NT2/D1 (cell line): ENCODE data around the gene PCDHGB6.
"Not testable (repeated sequence)": the region's sequence is repeated elsewhere in the genome, so short reads cannot be mapped to it uniquely, and the experiment has no call there.

Source experiments
- DNase-seq: peaks from one replicate; pipeline ENCODE4 v3.0.0-alpha.2; 2011; ENCODE audit warnings: low read depth, low spot score
- H3K27me3 ChIP-seq: 2 replicates; pipeline ENCODE4 v1.6.0; 2011; ENCODE audit warnings: mild to moderate bottlenecking; ENCODE audit not compliant: insufficient read length, insufficient read depth
- H3K36me3 ChIP-seq: 2 replicates; pipeline ENCODE4 v1.6.1; 2011; ENCODE audit warnings: mild to moderate bottlenecking, low read length, mixed read lengths; ENCODE audit not compliant: insufficient read depth, insufficient read length
- H3K4me1 ChIP-seq: 2 replicates; pipeline ENCODE4 v1.5.1; 2011; ENCODE audit not compliant: insufficient read depth, insufficient read length
- H3K4me3 ChIP-seq: 2 replicates; pipeline ENCODE4 v1.5.1; 2011; ENCODE audit warnings: low read depth; ENCODE audit not compliant: insufficient read length
- H3K9ac ChIP-seq: 2 replicates; pipeline ENCODE4 v1.6.0; 2011; ENCODE audit warnings: low read depth; ENCODE audit not compliant: insufficient read length
- H3K9me3 ChIP-seq: 2 replicates; pipeline ENCODE4 v1.5.1; 2011; ENCODE audit warnings: mild to moderate bottlenecking, low read length; ENCODE audit not compliant: insufficient read depth
- SUZ12 ChIP-seq: IDR thresholded peaks from 2 replicates; pipeline ENCODE4 v1.6.1; 2011; ENCODE audit not compliant: insufficient read length, insufficient read depth; ENCODE audit errors: extremely low read depth
- YY1 ChIP-seq: IDR thresholded peaks from 2 replicates; pipeline ENCODE4 v1.6.1; 2011; ENCODE audit not compliant: insufficient read length, insufficient read depth
- ZNF274 ChIP-seq: IDR thresholded peaks from 2 replicates; pipeline ENCODE4 v1.6.1; 2011; ENCODE audit warnings: mild to moderate bottlenecking, low read depth, low read length

PCDHGB6 gene

DNA sequence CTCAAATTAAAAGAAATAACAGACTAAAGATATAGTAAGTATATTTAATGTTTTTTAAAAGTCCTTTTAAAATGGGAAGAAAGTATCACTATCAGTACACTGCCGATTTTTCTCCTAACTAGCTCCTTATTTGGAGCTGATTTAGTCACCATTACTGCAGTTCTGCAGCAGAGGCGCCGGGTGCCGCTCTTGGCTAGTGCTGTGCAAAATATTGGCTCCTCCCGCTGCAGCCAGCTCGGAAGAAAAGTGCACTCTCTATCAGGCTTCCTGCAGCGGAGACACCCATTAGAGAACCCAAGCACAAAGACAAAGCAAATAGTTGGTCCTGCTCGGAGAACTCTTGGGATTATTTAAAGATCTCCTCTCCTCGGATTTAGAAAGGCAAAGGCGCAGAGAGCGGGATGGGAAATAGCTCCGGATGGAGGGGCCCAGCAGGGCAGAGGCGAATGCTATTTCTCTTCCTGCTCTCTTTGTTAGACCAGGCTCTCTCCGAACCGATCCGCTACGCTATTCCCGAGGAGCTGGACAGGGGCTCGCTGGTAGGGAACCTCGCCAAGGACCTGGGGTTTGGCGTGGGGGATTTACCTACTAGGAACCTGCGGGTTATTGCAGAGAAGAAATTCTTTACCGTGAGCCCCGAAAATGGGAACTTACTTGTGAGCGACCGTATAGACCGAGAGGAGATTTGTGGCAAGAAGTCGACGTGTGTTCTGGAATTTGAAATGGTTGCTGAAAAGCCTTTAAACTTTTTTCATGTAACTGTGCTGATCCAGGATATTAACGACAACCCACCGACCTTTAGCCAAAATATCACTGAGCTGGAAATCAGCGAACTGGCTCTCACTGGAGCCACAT, 37.6 kb upstream of the PCDHGB6 start, which contains the start of gene PCDHGB3:
Gene PCDHGB3 (plus strand): TSS at position 249 of the 855 bp plus-strand sequence. CDS start 153 bp downstream, at position 402.
- H3K36me3 ChIP-seq: no peaks in the 10 kb centered on the region
- no peak within 1 kb of the TSS for H3K9ac ChIP-seq
- peaks cover 30% of the 10 kb centered on the region; the same call in 1 of the 2 replicates for H3K9me3 ChIP-seq
- H3K4me1 ChIP-seq: no peaks in the 10 kb centered on the region
- DNase-seq: no peak
- TF ChIP-seq YY1 (no peak), SUZ12 (no peak), ZNF274 (no peak)
- no peaks in the 10 kb centered on the region for H3K27me3 ChIP-seq
- H3K4me3 ChIP-seq: no peak within 1 kb of the TSS

DNA sequence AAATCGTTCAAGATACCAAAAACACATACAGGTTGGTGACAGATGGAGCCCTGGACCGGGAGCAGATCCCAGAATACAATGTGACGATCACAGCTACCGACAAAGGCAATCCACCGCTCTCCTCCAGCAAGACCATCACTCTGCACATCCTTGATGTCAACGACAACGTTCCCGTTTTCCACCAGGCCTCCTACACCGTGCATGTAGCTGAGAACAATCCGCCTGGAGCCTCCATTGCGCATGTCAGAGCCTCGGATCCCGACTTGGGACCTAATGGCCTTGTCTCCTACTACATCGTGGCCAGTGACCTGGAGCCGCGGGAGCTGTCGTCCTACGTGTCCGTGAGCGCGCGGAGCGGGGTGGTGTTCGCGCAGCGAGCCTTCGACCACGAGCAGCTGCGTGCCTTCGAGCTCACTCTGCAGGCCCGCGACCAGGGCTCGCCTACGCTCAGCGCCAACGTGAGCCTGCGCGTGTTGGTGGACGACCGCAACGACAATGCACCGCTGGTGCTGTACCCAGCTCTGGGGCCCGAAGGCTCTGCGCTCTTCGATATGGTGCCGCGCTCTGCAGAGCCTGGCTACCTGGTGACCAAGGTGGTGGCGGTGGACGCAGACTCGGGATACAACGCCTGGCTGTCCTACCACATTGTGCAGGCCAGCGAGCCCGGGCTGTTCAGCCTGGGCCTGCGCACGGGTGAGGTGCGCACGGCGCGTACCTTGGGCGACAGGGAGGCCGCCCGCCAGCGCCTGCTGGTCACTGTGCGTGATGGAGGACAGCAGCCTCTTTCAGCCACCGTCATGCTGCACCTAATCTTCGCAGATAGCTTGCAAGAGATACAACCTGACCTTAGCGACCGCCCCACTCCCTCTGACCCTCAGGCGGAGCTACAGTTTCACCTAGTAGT, 36.0 kb upstream of the PCDHGB6 start:
- Histone ChIP-seq H3K4me3 (no peak overlapping the region), H3K9ac (no peak overlapping the region), H3K27me3 (no peaks in the 10 kb centered on the region), H3K9me3 (peaks cover 17% of the 10 kb centered on the region; the same call in 1 of the 2 replicates), H3K4me1 (no peaks in the 10 kb centered on the region), H3K36me3 (no peaks in the 10 kb centered on the region)
- no peak for DNase-seq
- no peak for TF ChIP-seq YY1
- no peak for TF ChIP-seq ZNF274
- no peak for TF ChIP-seq SUZ12

DNA sequence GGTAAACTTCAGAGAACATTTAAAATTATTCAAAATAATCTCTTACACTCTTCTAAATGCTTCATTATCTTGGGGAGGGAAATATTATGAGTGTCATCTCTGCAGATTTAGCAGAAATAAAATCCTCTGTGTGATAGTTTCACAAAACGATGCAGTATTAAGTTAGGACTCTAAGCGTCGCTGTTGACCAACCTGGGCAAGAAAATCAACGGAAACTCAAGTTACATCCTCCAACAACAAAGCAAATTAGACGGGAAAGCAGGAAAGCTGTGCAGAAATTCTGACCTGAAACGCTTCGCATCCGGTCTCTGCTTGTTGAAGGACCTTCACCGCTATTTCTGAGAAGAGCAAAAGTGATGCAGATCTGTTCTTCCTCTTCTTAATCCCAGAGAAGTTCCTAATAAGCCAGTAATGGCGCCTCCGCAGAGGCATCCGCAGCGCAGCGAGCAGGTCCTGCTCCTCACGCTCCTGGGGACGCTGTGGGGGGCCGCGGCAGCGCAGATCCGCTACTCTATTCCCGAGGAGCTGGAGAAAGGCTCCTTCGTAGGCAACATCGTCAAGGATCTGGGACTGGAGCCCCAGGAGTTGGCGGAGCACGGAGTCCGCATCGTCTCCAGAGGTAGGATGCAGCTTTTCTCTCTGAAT, 34.0 kb upstream of the PCDHGB6 start, which contains the start of gene PCDHGA6:
Gene PCDHGA6 (plus strand): TSS at position 219 of the 645 bp plus-strand sequence. CDS start 193 bp downstream, at position 412.
- H3K9ac ChIP-seq: no peak within 1 kb of the TSS
- no peak within 1 kb of the TSS for H3K4me3 ChIP-seq
- H3K9me3 ChIP-seq: peaks cover 17% of the 10 kb centered on the region; the same call in 1 of the 2 replicates
- DNase-seq: no peak
- H3K27me3 ChIP-seq: no peaks in the 10 kb centered on the region
- H3K4me1 ChIP-seq: no peaks in the 10 kb centered on the region
- no peaks in the 10 kb centered on the region for H3K36me3 ChIP-seq
- TF ChIP-seq SUZ12 (no peak), YY1 (no peak), ZNF274 (no peak)

DNA sequence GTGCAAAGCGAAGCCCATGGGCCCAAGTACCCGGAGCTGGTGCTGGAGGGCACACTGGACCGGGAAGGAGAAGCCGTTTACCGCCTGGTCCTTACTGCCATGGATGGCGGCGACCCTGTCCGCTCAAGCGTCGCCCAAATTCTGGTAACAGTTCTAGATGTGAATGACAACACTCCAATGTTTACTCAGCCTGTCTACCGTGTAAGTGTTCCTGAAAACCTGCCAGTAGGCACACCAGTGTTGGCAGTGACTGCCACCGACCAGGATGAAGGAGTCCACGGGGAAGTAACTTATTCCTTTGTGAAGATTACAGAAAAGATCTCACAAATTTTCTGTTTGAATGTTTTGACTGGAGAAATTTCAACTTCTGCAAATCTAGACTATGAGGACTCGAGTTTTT, 33.2 kb upstream of the PCDHGB6 start:
- DNase-seq: no peak
- Histone ChIP-seq H3K36me3 (no peaks in the 10 kb centered on the region), H3K4me3 (no peak overlapping the region), H3K4me1 (no peaks in the 10 kb centered on the region), H3K9me3 (peaks cover 17% of the 10 kb centered on the region; the same call in 1 of the 2 replicates), H3K27me3 (no peaks in the 10 kb centered on the region), H3K9ac (no peak overlapping the region)
- TF ChIP-seq ZNF274 (no peak), SUZ12 (no peak), YY1 (no peak)

DNA sequence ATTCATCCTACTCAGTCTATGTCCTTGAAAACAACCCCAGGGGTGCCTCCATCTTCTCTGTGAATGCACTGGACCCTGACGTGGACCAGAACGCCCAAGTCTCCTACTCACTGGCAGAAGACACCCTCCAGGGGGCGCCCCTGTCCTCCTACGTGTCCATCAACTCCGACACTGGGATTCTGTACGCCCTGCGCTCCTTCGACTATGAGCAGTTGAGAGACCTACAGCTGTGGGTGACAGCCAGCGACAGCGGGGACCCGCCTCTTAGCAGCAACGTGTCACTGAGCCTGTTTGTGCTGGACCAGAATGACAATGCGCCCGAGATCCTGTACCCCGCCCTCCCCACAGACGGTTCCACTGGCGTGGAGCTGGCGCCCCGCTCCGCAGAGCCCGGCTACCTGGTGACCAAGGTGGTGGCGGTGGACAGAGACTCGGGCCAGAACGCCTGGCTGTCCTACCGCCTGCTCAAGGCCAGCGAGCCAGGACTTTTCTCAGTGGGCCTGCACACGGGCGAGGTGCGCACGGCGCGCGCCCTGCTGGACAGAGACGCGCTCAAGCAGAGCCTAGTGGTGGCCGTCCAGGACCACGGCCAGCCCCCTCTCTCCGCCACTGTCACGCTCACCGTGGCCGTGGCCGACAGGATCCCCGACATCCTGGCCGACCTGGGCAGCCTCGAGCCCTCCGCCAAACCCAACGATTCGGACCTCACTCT, 32.2 kb upstream of the PCDHGB6 start:
- not testable (repeated sequence) for H3K4me3 ChIP-seq, H3K27me3 ChIP-seq, H3K4me1 ChIP-seq, H3K9ac ChIP-seq, H3K36me3 ChIP-seq, DNase-seq
- H3K9me3 ChIP-seq: peaks cover 16% of the 10 kb centered on the region; the same call in 1 of the 2 replicates

DNA sequence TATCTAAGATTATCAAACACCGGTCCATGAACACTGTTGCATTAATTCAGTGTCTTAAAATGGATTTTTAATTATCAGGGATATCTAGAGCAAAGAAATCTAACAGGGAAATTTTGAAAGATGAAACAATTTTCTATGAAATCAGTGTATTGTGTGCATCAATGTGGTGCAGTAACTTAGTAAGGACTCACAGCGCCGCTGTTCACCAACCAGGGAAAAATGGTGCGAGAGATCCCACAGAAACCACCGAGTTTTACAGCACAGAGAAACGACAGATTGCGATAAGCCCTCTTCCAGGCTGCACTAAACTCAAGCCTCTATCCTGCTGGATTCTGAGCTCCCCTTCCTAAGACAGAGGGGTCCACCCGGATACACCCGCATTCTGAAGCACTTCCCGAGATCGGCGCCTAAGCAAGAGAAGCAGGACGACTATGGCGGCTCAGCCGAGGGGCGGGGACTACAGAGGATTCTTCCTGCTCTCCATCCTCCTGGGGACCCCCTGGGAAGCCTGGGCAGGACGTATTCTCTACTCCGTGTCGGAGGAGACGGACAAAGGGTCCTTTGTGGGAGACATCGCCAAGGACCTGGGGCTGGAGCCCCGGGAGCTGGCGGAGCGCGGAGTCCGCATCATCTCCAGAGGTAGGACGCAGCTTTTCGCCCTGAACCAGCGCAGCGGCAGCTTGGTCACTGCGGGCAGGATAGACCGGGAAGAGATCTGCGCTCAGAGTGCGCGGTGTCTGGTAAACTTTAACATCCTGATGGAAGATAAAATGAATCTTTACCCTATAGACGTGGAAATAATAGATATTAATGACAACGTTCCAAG, 25.1 kb upstream of the PCDHGB6 start, which contains the start of gene PCDHGA7:
Gene PCDHGA7 (plus strand): TSS at position 274 of the 826 bp plus-strand sequence. CDS start 158 bp downstream, at position 432.
- H3K9me3 ChIP-seq: no peaks in the 10 kb centered on the region; the same call in 1 of the 2 replicates
- no peak within 1 kb of the TSS for H3K9ac ChIP-seq
- H3K4me1 ChIP-seq: no peaks in the 10 kb centered on the region
- H3K27me3 ChIP-seq: no peaks in the 10 kb centered on the region
- no peaks in the 10 kb centered on the region for H3K36me3 ChIP-seq
- no peak for TF ChIP-seq YY1
- no peak for TF ChIP-seq ZNF274
- TF ChIP-seq SUZ12: no peak
- no peak within 1 kb of the TSS for H3K4me3 ChIP-seq
- DNase-seq: no peak
